Measurements from ENCODE around the gene C11orf24. TPM values are rescaled to one million over a fixed set of nuclear protein-coding genes. Genes with fewer than 3 reads are reported as not detected.
A peak's percentile ranks its signal among the peaks of the same experiment; 100 is the strongest.

Gene C11orf24
- total and polyA plus RNA-seq, 9 of the 15 experiments (the other 6 are each of a cell fraction or from before 2014, with no cell fraction given) = 2.0 to 65.2 (median 32.5) TPM

DNA sequence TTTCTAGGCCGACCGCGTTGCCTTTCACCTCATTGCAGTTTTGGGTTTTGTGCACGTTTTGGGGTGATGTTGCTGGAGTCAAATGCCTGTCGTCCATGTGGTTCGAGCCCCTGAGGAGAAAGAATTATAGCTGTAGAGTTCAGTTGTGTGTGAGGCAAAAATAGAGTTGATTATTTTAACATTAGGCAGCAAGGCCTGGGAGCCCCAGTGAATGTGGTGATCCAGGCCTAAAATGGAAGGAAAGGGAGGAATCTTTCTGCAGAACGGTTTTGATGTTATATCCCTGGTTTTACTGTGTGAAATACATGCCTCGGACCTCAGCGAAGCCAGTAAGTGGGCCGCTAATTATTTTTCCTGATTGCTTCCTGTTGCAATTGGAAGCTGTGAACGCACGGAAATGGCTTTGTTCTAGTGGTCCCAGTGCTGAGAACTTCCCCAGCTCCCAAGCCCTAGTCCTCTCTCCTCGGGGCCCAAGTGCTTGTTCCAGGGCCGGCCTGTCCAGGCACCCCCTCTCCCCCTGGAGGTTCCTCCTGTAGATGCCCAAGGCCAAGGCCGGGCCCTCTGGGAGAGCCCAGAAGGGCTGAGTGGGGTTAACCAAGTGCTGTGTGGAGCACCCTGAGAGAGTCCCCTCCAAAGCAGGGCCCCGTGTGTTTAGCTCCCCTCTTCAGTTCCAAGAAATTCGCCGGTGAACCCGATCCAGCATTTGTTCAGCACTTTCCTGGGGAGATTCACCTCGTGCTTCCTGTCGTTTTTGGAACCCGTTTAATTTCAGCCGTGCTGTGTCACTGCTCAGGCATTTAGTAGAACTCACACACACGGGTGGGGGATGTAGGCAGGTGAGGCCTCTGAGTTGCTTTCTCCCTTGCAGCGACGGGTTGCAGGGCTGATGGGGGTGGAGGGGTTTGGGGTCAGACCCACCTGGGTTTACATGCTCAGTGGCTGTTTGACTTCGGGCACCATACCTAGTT, 42.7 kb upstream of the C11orf24 start (continued):
- TF ChIP-seq, protein P1, sequence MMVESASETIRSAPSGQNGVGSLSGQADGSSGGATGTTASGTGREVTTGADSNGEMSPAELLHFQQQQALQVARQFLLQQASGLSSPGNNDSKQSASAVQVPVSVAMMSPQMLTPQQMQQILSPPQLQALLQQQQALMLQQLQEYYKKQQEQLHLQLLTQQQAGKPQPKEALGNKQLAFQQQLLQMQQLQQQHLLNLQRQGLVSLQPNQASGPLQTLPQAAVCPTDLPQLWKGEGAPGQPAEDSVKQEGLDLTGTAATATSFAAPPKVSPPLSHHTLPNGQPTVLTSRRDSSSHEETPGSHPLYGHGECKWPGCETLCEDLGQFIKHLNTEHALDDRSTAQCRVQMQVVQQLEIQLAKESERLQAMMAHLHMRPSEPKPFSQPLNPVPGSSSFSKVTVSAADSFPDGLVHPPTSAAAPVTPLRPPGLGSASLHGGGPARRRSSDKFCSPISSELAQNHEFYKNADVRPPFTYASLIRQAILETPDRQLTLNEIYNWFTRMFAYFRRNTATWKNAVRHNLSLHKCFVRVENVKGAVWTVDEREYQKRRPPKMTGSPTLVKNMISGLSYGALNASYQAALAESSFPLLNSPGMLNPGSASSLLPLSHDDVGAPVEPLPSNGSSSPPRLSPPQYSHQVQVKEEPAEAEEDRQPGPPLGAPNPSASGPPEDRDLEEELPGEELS (CRISPR knock-in tag; IDR thresholded peaks at IDR 0.05; ENCODE audit: borderline replicate concordance) = 0 out of 2 replicates have a peak, but pooled peaks have one; percentile 22
- TF ChIP-seq ZNF561 (CRISPR knock-in tag; conservative IDR thresholded peaks at IDR 0.05) (no peak), CHD1 (IDR thresholded peaks at IDR 0.05; ENCODE audit: low read length) (peak; percentile 34), BDP1 (IDR thresholded peaks at IDR 0.05; ENCODE audit: insufficient read depth, insufficient read length) (no peak), KAT8 (IDR thresholded peaks at IDR 0.05; ENCODE audit: low read depth) (no peak), PTRF (tag; IDR thresholded peaks at IDR 0.05) (no peak), SUPT5H (IDR thresholded peaks at IDR 0.05) (no peak), POLR2G (IDR thresholded peaks at IDR 0.05; ENCODE audit: low read depth, low read length) (peak; percentile 41; the same call in 1 of the 2 replicates), SIN3B (IDR thresholded peaks at IDR 0.05; ENCODE audit: low read depth) (no peak), TAF1 (IDR thresholded peaks at IDR 0.05; ENCODE audit: control insufficient read depth, extremely low read depth, insufficient read depth, low read length, severe bottlenecking) (no peak), LCOR (CRISPR knock-in tag; IDR thresholded peaks at IDR 0.05) (no peak), ZNF316 (IDR thresholded peaks at IDR 0.05) (0 out of 2 replicates have a peak, but pooled peaks have one; percentile 12), TAF7 (tag; IDR thresholded peaks at IDR 0.05) (no peak), JUND (IDR thresholded peaks at IDR 0.05; ENCODE audit: borderline replicate concordance, low read depth, low read length) (0 out of 2 replicates have a peak, but pooled peaks have one; percentile 14), JUND (tag; IDR thresholded peaks at IDR 0.05; ENCODE audit: borderline replicate concordance, low read depth, low read length) (0 out of 3 replicates have a peak, but pooled peaks have one; percentile 18)
- TF ChIP-seq, protein P2, sequence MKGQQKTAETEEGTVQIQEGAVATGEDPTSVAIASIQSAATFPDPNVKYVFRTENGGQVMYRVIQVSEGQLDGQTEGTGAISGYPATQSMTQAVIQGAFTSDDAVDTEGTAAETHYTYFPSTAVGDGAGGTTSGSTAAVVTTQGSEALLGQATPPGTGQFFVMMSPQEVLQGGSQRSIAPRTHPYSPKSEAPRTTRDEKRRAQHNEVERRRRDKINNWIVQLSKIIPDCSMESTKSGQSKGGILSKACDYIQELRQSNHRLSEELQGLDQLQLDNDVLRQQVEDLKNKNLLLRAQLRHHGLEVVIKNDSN (CRISPR knock-in tag; IDR thresholded peaks at IDR 0.05) = no peak
- TF ChIP-seq, protein P3, sequence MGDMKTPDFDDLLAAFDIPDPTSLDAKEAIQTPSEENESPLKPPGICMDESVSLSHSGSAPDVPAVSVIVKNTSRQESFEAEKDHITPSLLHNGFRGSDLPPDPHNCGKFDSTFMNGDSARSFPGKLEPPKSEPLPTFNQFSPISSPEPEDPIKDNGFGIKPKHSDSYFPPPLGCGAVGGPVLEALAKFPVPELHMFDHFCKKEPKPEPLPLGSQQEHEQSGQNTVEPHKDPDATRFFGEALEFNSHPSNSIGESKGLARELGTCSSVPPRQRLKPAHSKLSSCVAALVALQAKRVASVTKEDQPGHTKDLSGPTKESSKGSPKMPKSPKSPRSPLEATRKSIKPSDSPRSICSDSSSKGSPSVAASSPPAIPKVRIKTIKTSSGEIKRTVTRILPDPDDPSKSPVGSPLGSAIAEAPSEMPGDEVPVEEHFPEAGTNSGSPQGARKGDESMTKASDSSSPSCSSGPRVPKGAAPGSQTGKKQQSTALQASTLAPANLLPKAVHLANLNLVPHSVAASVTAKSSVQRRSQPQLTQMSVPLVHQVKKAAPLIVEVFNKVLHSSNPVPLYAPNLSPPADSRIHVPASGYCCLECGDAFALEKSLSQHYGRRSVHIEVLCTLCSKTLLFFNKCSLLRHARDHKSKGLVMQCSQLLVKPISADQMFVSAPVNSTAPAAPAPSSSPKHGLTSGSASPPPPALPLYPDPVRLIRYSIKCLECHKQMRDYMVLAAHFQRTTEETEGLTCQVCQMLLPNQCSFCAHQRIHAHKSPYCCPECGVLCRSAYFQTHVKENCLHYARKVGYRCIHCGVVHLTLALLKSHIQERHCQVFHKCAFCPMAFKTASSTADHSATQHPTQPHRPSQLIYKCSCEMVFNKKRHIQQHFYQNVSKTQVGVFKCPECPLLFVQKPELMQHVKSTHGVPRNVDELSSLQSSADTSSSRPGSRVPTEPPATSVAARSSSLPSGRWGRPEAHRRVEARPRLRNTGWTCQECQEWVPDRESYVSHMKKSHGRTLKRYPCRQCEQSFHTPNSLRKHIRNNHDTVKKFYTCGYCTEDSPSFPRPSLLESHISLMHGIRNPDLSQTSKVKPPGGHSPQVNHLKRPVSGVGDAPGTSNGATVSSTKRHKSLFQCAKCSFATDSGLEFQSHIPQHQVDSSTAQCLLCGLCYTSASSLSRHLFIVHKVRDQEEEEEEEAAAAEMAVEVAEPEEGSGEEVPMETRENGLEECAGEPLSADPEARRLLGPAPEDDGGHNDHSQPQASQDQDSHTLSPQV (IDR thresholded peaks at IDR 0.05) = peak; percentile 32; the same call in 1 of the 2 replicates
